Keratinocyte (primary cell): ENCODE results near the gene GPR153. TPM values are rescaled to one million over a fixed set of nuclear protein-coding genes. Genes with fewer than 3 reads are reported as not detected.

ENCODE experiments used
- DNase-seq: peaks from one replicate; pipeline ENCODE4 v3.0.0-alpha.2; 2011; ENCODE audit warnings: low read depth, missing footprints, low spot score
- FAIRE-seq: peaks from 2 replicates; lab custom pipeline; 2011; peaks lifted over from hg19 to GRCh38; lab: Jason Lieb, UNC
- H2AFZ ChIP-seq: 2 replicates; pipeline ENCODE4 v1.6.0; 2012; ENCODE audit warnings: low read length, control low read depth, inconsistent platforms; ENCODE audit not compliant: control insufficient read depth
- H3K27ac ChIP-seq: 2 replicates; pipeline ENCODE4 v1.5.1; 2011; ENCODE audit warnings: low read length; ENCODE audit not compliant: control insufficient read depth, insufficient read depth
- H3K27me3 ChIP-seq: 3 replicates; pipeline ENCODE4 v1.6.0; 2011; ENCODE audit warnings: low read length; ENCODE audit not compliant: control insufficient read depth, insufficient read depth; ENCODE audit errors: extremely low read depth
- H3K36me3 ChIP-seq, 2 experiments: 2 replicates in 1 of 2; 3 replicates in 1 of 2; pipeline ENCODE4 v1.5.1; 2011; ENCODE audit warnings: low read length in 2 of 2, mild to moderate bottlenecking in 1 of 2; ENCODE audit not compliant: control insufficient read depth in 2 of 2, insufficient read depth in 2 of 2; ENCODE audit errors: extremely low read depth in 1 of 2
- H3K4me1 ChIP-seq: 3 replicates; pipeline ENCODE4 v1.5.1; 2011; ENCODE audit warnings: low read length; ENCODE audit not compliant: control insufficient read depth, insufficient read depth; ENCODE audit errors: extremely low read depth
- H3K4me2 ChIP-seq: 3 replicates; pipeline ENCODE4 v1.6.0; 2011; ENCODE audit warnings: low read depth, low read length; ENCODE audit not compliant: control insufficient read depth, insufficient read depth; ENCODE audit errors: extremely low read depth
- H3K4me3 ChIP-seq, 3 experiments: fragments of 200-600 bp in 1 of 3; sonication (generic) in 1 of 3; 2 replicates in 2 of 3; 3 replicates in 1 of 3; pipeline ENCODE4 v1.5.1; 2011 to 2016; ENCODE audit warnings: low read length in 3 of 3, mild to moderate bottlenecking in 3 of 3, control low read depth in 2 of 3, inconsistent platforms in 1 of 3, low read depth in 1 of 3, mixed read lengths in 1 of 3, mixed run types in 1 of 3, moderate library complexity in 1 of 3; ENCODE audit not compliant: control insufficient read depth in 2 of 3, insufficient read depth in 2 of 3; ENCODE audit errors: extremely low read depth in 1 of 3
- H3K79me2 ChIP-seq: 2 replicates; pipeline ENCODE4 v1.6.0; 2012; ENCODE audit warnings: low read length; ENCODE audit not compliant: control insufficient read depth, insufficient read depth
- H3K9ac ChIP-seq: 3 replicates; pipeline ENCODE4 v1.6.0; 2011; ENCODE audit warnings: low read length; ENCODE audit not compliant: control insufficient read depth, insufficient read depth; ENCODE audit errors: extremely low read depth
- H3K9me1 ChIP-seq: 3 replicates; pipeline ENCODE4 v1.6.0; 2011; ENCODE audit warnings: low read length; ENCODE audit not compliant: control insufficient read depth, insufficient read depth; ENCODE audit errors: extremely low read depth
- H3K9me3 ChIP-seq: 2 replicates; pipeline ENCODE4 v1.5.1; 2012; ENCODE audit warnings: low read depth, low read length; ENCODE audit not compliant: control insufficient read depth
- H4K20me1 ChIP-seq: 3 replicates; pipeline ENCODE4 v1.6.0; 2011; ENCODE audit warnings: low read length; ENCODE audit not compliant: control insufficient read depth, insufficient read depth; ENCODE audit errors: extremely low read depth
- CTCF ChIP-seq, 3 experiments: IDR thresholded peaks in 1 of 3; conservative IDR thresholded peaks in 1 of 3; optimal IDR thresholded peaks in 1 of 3; 2 replicates in 2 of 3; 3 replicates in 1 of 3; pipeline versions ENCODE3 to v1.5.1; 2011; ENCODE audit warnings: low read length in 3 of 3, mild to moderate bottlenecking in 3 of 3, moderate library complexity in 2 of 3, control low read depth in 1 of 3, inconsistent platforms in 1 of 3; ENCODE audit not compliant: insufficient read depth in 2 of 3; ENCODE audit errors: extremely low read depth in 1 of 3
- EZH2 ChIP-seq: IDR thresholded peaks from one replicate; pipeline ENCODE4 v1.6.1; 2012; ENCODE audit warnings: inconsistent platforms, mild to moderate bottlenecking, low read length, moderate library complexity
- dilution Hi-C: fragments of 300-500 bp; cut with MboI; formaldehyde crosslinking; loops from one replicate; pipeline ENCODE4 v1.7.0; 2020; ENCODE audit warnings: low sequenced_read_pairs; ENCODE audit not compliant: extremely low pct_ligation_motif_present
- polyA plus RNA-seq, 5 experiments: library from polyadenylated mRNA; depleted of rRNA in 3 of 5; stranded (reverse) in 3 of 5; stranded (forward) in 1 of 5; unstranded in 1 of 5; fragments of >200 nt; gene quantifications; 1 replicate in 1 of 5; 2 replicates in 3 of 5; 3 replicates in 1 of 5; pipeline versions ENCODE4 v1.2.1 to v1.2.3, GENCODE V29; 2011 to 2012; ENCODE audit warnings: missing spikeins in 2 of 5, low read depth in 1 of 5, low replicate concordance in 1 of 5

Gene GPR153
- polyA plus RNA-seq, 1 donor (not counting 4 experiments of a cell fraction or from before 2014, with no cell fraction given): 7.2 TPM

GRCh38 chr1:6280761-6281451 is 20.0 kb upstream of the GPR153 start:
- H3K4me3 ChIP-seq: no peak overlapping the region
- H3K9me1 ChIP-seq: no peaks in the 10 kb centered on the region
- H4K20me1 ChIP-seq: peaks cover 5% of the 10 kb centered on the region
- H3K9ac ChIP-seq: no peak overlapping the region
- FAIRE-seq (no peak), DNase-seq (no peak)
- H3K4me2 ChIP-seq: no peak overlapping the region
- H3K27ac ChIP-seq: no peak overlapping the region
- no peaks in the 10 kb centered on the region for H3K27me3 ChIP-seq
- H2AFZ ChIP-seq: no peak overlapping the region
- no peaks in the 10 kb centered on the region for H3K9me3 ChIP-seq
- peaks cover 3% of the 10 kb centered on the region for H3K4me1 ChIP-seq
- dilution Hi-C loops: no loop called here
- TF ChIP-seq EZH2 (no peak), CTCF (optimal IDR thresholded peaks at IDR 0.05 in 1 of 3, IDR thresholded peaks at IDR 0.05 in 1 of 3, conservative IDR thresholded peaks at IDR 0.05 in 1 of 3; ENCODE audit: extremely low read depth in 1 of 3, insufficient read depth in 2 of 3, low read length in 3 of 3) (peak in 2 of 3 experiments; percentile 13 to 39)
- H3K79me2 ChIP-seq: no peaks in the 10 kb centered on the region
- H3K36me3 ChIP-seq: peaks cover 6% of the 10 kb centered on the region in 2 experiments

GRCh38 chr1:6279613-6280383 is 18.9 kb upstream of the GPR153 start:
- no peak overlapping the region for H2AFZ ChIP-seq
- H3K4me3 ChIP-seq: no peak overlapping the region
- no peak overlapping the region for H3K4me2 ChIP-seq
- H3K36me3 ChIP-seq: peaks cover 6 to 7% of the 10 kb centered on the region in 2 experiments
- H3K27ac ChIP-seq: no peak overlapping the region
- H3K79me2 ChIP-seq: no peaks in the 10 kb centered on the region
- DNase-seq (no peak), FAIRE-seq (no peak)
- H3K9me3 ChIP-seq: no peaks in the 10 kb centered on the region
- dilution Hi-C loops: no loop called here
- no peaks in the 10 kb centered on the region for H3K27me3 ChIP-seq
- H4K20me1 ChIP-seq: peaks cover 5% of the 10 kb centered on the region
- peaks cover 3% of the 10 kb centered on the region for H3K4me1 ChIP-seq
- TF ChIP-seq EZH2: no peak
- no peak for TF ChIP-seq CTCF (optimal IDR thresholded peaks at IDR 0.05 in 1 of 3, IDR thresholded peaks at IDR 0.05 in 1 of 3, conservative IDR thresholded peaks at IDR 0.05 in 1 of 3; ENCODE audit: extremely low read depth in 1 of 3, insufficient read depth in 2 of 3, low read length in 3 of 3)
- no peaks in the 10 kb centered on the region for H3K9me1 ChIP-seq
- no peak overlapping the region for H3K9ac ChIP-seq
